Activated CD4-positive, CD25-positive, alpha-beta regulatory T cell treated with anti-CD3 and anti-CD28 coated beads, Interleukin-2, amount 50 U/mL, for 72 hours (primary cell): ENCODE results near the gene MAP1LC3C.
"Not testable (repeated sequence)": the region's sequence is repeated elsewhere in the genome, so short reads cannot be mapped to it uniquely, and the experiment has no call there.

Source experiments
- DNase-seq: peaks from one replicate; pipeline ENCODE4 v3.0.0; 2021

MAP1LC3C gene

GRCh38 chr1:241990040-241990439 lies 8.9 kb downstream of the MAP1LC3C start:
- DNase-seq: no peak

- DNase-seq: not testable (repeated sequence)
These were observed 10.4 kb downstream of the MAP1LC3C start for GRCh38 chr1:241988389-241988930.

DNA sequence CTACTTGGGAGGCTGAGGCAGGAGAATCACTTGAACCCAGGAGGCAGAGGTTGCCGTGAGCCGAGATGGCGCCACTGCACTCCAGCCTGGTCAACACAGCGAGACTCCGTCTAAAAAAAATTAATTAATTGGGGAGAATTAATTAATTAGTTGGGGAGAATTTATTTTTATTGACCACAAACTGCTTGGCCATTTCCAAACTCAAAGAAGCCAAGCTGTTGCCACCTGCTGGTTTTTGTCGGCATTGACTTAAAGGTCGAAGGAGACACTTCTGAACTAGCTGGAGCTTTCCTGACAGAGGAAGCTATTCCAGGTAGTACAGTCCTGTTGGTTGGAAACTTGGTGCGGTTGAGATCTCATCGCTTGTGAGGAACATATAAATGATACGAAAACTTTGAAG lies 13.1 kb downstream of the MAP1LC3C start:
- no peak for DNase-seq

DNA sequence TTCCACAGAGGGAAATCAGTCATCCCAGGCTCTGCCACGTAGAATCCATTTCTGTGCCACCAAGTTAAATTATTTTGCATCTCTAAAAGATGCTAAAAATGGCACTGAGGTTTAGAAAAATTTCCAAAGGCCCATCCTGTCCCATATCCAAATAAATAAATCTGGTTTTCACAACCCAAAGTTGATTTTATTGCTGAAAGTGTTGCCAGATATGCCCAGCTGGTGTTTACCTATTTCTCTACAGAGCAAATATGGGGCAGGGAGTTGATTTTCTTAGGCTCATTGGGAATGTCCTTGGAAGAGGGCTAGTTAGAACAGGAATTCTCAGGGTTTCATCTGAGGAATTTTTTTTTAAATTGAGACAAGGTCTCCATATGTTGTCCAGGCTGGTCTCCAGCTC lies 19.0 kb downstream of the MAP1LC3C start:
- DNase-seq: no peak

DNA sequence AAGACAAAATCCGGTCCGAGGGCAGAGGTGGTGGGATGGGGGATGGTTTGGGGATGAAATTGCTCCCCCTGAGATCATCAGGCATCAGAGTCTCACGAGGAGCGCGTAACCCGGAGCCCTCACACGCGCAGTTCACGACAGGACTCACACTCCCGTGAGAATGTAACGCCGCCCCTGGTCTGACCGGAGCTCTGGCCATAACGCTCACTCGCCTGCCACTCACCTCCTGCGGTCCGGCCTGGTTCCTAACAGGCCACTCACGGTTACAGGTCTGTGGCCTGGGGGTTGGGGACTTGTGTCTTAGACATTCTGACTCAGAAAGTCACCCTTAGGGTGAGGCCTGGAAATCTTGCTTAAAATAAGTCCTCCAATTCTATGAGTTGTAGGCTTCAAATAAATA lies 19.8 kb downstream of the MAP1LC3C start:
- no peak for DNase-seq

DNA sequence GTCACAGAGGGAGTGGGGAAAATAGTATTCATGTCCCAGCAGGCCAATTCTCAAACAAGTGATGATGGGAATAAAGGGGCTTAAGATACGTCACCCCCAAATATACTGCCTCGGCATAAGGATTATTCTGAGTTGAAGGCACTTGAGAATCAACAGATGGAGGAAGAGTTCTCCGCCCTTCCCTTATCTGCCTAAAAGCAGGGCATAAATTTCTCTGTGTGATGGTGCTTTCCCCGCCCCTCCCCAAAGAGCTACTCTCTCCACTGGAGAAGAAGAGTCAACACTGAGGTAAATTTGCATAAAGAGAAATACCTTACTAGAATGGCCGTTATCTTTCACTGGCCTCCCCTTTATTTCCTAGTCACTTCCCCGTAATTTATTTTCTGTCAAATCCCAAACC lies 22.7 kb downstream of the MAP1LC3C start:
- no peak for DNase-seq

DNA sequence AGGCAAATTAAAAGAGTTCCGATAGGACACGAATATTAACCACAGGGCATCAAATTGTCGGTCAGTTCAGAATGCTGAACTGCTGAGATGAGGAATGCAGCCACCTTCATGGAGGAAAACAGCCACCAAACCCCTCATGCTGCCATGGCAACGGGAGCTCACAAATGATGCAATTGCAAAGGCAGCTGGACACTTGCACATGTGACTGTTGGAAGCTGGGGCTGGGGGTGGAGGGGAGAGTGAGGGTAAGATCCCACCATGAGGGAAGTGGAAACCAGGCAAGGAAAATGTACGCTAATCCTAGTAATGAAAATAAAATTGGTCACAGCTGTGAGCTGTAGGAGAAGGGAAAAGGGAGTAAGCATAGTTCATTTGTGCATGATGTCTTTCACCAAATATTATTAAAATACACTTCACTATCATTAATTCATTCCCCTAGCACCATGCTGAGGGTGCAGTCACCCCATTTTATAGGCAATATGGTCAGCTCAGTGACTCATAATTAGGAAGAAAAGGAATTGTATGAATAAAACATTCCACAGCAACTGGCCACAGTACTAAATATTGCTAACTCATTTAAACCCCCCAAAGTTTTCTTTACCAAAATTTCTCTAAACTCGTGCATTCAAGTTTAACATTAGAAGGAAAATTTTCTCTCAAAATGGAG lies 26.1 kb downstream of the MAP1LC3C start:
- no peak for DNase-seq

DNA sequence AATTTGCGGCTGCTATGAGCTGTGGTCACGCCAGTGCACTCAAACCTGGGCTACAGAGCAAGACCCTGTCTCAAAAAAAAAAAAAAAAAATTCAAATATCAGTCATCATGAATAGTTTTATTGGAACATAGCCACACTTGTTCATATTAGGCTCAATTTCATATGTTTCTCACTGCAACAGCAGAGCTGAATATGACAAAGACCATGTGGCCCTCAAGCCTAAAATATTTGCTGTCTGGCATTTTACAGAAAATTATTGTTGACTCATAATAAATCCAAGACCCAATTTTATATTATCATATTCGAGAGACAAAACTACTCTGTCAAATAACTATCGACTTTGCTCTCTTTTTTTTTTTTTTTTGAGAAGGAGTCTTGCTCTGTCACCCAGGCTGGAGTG lies 30.3 kb downstream of the MAP1LC3C start:
- DNase-seq: no peak

- no peak for DNase-seq
These were observed 34.2 kb downstream of the MAP1LC3C start for GRCh38 chr1:241964550-241965282.

GRCh38 chr1:241963722-241964121 lies 35.2 kb downstream of the MAP1LC3C start:
- no peak for DNase-seq

DNA sequence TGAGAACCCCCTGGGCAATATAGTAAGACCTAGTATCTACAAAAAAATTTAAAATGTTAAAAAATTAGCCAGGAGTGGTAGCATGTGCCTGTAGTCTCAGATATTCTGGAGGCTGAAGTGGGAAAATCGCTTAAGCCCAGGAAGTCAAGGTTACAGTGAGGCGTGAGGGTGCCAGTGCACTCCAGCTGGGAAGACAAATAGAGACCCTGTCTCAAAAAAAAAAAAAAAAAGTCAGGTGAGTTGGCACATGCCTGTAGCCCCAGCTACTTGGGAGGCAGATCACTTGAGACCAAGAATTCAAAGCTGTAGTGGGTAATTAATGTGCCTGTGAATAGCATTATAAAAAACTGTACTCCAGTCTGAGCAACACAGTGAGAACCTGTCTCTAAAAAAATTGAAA lies 36.7 kb downstream of the MAP1LC3C start:
- DNase-seq: no peak

- no peak for DNase-seq
These were observed 41.0 kb downstream of the MAP1LC3C start, which contains the start of gene BECN2 for GRCh38 chr1:241957692-241958494. BECN2 (plus strand) TSS chr1:241957767; CDS start chr1:241957767, 0 bp downstream.

DNA sequence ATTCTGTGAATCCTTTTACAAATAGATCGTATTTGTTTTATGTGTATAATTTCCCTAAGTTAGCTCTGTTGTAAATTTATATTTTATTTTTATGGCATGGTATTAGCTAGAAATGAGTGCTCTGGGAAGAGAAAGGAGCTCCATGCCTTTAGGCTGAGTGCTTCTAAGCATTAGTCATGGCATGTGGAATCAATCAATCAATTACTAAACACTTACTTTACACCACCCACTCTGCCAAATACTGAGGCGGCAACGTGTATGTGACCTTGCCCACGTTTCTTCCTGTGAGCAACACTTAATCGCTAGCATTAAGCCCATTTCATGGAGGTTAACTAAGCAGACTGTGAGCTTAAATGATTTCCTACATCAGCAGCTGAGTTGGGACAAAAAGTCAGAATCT lies 48.5 kb downstream of the MAP1LC3C start:
- no peak for DNase-seq

GRCh38 chr1:241947354-241947753 lies 51.5 kb downstream of the MAP1LC3C start:
- no peak for DNase-seq
